ENCODE data around the gene COIL. TPM values are rescaled to one million over a fixed set of nuclear protein-coding genes. Genes with fewer than 3 reads are reported as not detected.

The COIL gene
- total and polyA plus RNA-seq, 4 donors, result 4.7 to 9.9 (median 6.5) TPM

DNA sequence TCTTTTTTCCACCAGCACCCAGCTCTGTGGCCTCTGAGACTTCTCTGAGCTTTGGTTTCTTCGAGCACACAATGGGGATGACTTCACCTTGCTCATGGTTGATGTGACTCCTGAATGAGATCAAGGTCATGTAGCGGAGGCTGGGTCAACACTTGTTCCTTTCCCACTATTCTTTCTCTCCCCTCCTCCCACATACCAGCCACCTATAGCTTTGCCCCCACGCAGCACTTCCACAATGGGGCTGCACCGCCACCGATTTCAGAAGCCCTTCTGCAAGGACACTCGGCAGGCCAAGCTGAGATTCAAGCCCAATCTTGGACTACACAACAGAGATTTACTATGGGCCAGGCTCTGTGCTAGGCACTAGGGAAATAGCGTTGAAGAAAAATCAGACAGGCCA is 61.4 kb downstream of the COIL start:
- Histone ChIP-seq H3K4me1 (ENCODE audit: control insufficient read depth in 4 of 4, insufficient read depth in 4 of 4, low read length in 3 of 4) (peaks cover 0 to 21% (median 0%) of the 10 kb centered on the region in 4 donors), H3K4me3 (ENCODE audit: low read depth in 1 of 3, low read length in 3 of 3) (no peak overlapping the region), H3K27ac (ENCODE audit: low read depth in 1 of 2, low read length in 2 of 2) (no peak overlapping the region), H3K36me3 (ENCODE audit: control insufficient read depth in 4 of 4, insufficient read depth in 3 of 4, low read depth in 1 of 4, low read length in 3 of 4) (peaks cover 31 to 87% (median 72%) of the 10 kb centered on the region in 4 donors), H3K9me3 (ENCODE audit: control insufficient read depth in 4 of 4, low read length in 3 of 4) (no peaks in the 10 kb centered on the region), H3K27me3 (ENCODE audit: control insufficient read depth in 4 of 4, insufficient read depth in 4 of 4, low read length in 3 of 4) (no peaks in the 10 kb centered on the region), H3K9ac (ENCODE audit: low read depth in 1 of 2, low read length in 2 of 2) (no peak overlapping the region)
- WGBS, result 95% methylated on average over 7 of the region's 7 CpGs
- DNase-seq (ENCODE audit: low spot score), result no peak
- no peak for TF ChIP-seq RXRA (IDR thresholded peaks at IDR 0.05)
- TF ChIP-seq, protein P1, sequence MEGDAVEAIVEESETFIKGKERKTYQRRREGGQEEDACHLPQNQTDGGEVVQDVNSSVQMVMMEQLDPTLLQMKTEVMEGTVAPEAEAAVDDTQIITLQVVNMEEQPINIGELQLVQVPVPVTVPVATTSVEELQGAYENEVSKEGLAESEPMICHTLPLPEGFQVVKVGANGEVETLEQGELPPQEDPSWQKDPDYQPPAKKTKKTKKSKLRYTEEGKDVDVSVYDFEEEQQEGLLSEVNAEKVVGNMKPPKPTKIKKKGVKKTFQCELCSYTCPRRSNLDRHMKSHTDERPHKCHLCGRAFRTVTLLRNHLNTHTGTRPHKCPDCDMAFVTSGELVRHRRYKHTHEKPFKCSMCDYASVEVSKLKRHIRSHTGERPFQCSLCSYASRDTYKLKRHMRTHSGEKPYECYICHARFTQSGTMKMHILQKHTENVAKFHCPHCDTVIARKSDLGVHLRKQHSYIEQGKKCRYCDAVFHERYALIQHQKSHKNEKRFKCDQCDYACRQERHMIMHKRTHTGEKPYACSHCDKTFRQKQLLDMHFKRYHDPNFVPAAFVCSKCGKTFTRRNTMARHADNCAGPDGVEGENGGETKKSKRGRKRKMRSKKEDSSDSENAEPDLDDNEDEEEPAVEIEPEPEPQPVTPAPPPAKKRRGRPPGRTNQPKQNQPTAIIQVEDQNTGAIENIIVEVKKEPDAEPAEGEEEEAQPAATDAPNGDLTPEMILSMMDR (IDR thresholded peaks at IDR 0.05; ENCODE audit: low read depth, low read length, missing input control), result no peak

GRCh38 chr17:56898874-56899273 is 62.0 kb downstream of the COIL start:
- Histone ChIP-seq H3K4me3 (ENCODE audit: low read depth in 1 of 3, low read length in 3 of 3) (no peak overlapping the region), H3K27me3 (ENCODE audit: control insufficient read depth in 4 of 4, insufficient read depth in 4 of 4, low read length in 3 of 4) (no peaks in the 10 kb centered on the region), H3K36me3 (ENCODE audit: control insufficient read depth in 4 of 4, insufficient read depth in 3 of 4, low read depth in 1 of 4, low read length in 3 of 4) (peaks cover 33 to 83% (median 68%) of the 10 kb centered on the region in 4 donors), H3K4me1 (ENCODE audit: control insufficient read depth in 4 of 4, insufficient read depth in 4 of 4, low read length in 3 of 4) (peaks cover 0 to 21% (median 0%) of the 10 kb centered on the region in 4 donors), H3K27ac (ENCODE audit: low read depth in 1 of 2, low read length in 2 of 2) (no peak overlapping the region), H3K9me3 (ENCODE audit: control insufficient read depth in 4 of 4, low read length in 3 of 4) (no peaks in the 10 kb centered on the region), H3K9ac (ENCODE audit: low read depth in 1 of 2, low read length in 2 of 2) (no peak overlapping the region)
- DNase-seq (ENCODE audit: low spot score), result no peak
- 79% methylated on average over 9 of the region's 9 CpGs for WGBS
- TF ChIP-seq, protein P2, sequence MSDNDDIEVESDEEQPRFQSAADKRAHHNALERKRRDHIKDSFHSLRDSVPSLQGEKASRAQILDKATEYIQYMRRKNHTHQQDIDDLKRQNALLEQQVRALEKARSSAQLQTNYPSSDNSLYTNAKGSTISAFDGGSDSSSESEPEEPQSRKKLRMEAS (IDR thresholded peaks at IDR 0.05), result no peak
- TF ChIP-seq EGR1 (IDR thresholded peaks at IDR 0.05; ENCODE audit: low read depth in 2 of 2), result no peak

- no peak overlapping the region for H3K27ac ChIP-seq (ENCODE audit: low read depth in 1 of 2, low read length in 2 of 2)
- no peak for TF ChIP-seq HNF4A (conservative IDR thresholded peaks at IDR 0.05)
- TF ChIP-seq FOXA2 (IDR thresholded peaks at IDR 0.05), result no peak
- TF ChIP-seq, protein P3, sequence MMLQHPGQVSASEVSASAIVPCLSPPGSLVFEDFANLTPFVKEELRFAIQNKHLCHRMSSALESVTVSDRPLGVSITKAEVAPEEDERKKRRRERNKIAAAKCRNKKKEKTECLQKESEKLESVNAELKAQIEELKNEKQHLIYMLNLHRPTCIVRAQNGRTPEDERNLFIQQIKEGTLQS (IDR thresholded peaks at IDR 0.05), result no peak
- TF ChIP-seq RAD21 (IDR thresholded peaks at IDR 0.05), result no peak
- TF ChIP-seq TAF1 (conservative IDR thresholded peaks at IDR 0.05), result no peak
- TF ChIP-seq FOXA1 (IDR thresholded peaks at IDR 0.05), result no peak
- no peak for TF ChIP-seq YY1 (IDR thresholded peaks at IDR 0.05)
- TF ChIP-seq, protein P4, sequence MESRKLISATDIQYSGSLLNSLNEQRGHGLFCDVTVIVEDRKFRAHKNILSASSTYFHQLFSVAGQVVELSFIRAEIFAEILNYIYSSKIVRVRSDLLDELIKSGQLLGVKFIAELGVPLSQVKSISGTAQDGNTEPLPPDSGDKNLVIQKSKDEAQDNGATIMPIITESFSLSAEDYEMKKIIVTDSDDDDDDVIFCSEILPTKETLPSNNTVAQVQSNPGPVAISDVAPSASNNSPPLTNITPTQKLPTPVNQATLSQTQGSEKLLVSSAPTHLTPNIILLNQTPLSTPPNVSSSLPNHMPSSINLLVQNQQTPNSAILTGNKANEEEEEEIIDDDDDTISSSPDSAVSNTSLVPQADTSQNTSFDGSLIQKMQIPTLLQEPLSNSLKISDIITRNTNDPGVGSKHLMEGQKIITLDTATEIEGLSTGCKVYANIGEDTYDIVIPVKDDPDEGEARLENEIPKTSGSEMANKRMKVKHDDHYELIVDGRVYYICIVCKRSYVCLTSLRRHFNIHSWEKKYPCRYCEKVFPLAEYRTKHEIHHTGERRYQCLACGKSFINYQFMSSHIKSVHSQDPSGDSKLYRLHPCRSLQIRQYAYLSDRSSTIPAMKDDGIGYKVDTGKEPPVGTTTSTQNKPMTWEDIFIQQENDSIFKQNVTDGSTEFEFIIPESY (IDR thresholded peaks at IDR 0.05), result no peak
- no peak for TF ChIP-seq REST (IDR thresholded peaks at IDR 0.05)
- no peak for TF ChIP-seq EGR1 (IDR thresholded peaks at IDR 0.05; ENCODE audit: low read depth in 2 of 2)
- no peak for TF ChIP-seq JUND (IDR thresholded peaks at IDR 0.05)
- no peak for TF ChIP-seq HNF4G (IDR thresholded peaks at IDR 0.05)
- TF ChIP-seq, protein P1 (IDR thresholded peaks at IDR 0.05; ENCODE audit: low read depth, low read length, missing input control), result no peak
- no peak for TF ChIP-seq SP1 (IDR thresholded peaks at IDR 0.05)
- no peak for TF ChIP-seq GABPA (IDR thresholded peaks at IDR 0.05 in 1 of 2, conservative IDR thresholded peaks at IDR 0.05 in 1 of 2)
- no peak for TF ChIP-seq RXRA (IDR thresholded peaks at IDR 0.05)
Observed at GRCh38 chr17:56897646-56898424, 63.0 kb downstream of the COIL start.

More at GRCh38 chr17:56897646-56898424, 63.0 kb downstream of the COIL start:
- Histone ChIP-seq H3K27me3 (ENCODE audit: control insufficient read depth in 4 of 4, insufficient read depth in 4 of 4, low read length in 3 of 4) (no peaks in the 10 kb centered on the region), H3K4me3 (ENCODE audit: low read depth in 1 of 3, low read length in 3 of 3) (no peak overlapping the region), H3K4me1 (ENCODE audit: control insufficient read depth in 4 of 4, insufficient read depth in 4 of 4, low read length in 3 of 4) (peaks cover 0 to 21% (median 0%) of the 10 kb centered on the region in 4 donors), H3K9ac (ENCODE audit: low read depth in 1 of 2, low read length in 2 of 2) (no peak overlapping the region), H3K9me3 (ENCODE audit: control insufficient read depth in 4 of 4, low read length in 3 of 4) (no peaks in the 10 kb centered on the region), H3K36me3 (ENCODE audit: control insufficient read depth in 4 of 4, insufficient read depth in 3 of 4, low read depth in 1 of 4, low read length in 3 of 4) (peaks cover 42 to 86% (median 71%) of the 10 kb centered on the region in 4 donors)
- DNase-seq (ENCODE audit: low spot score), result no peak
- 93% methylated on average over 14 of the region's 14 CpGs for WGBS
